ENCODE measurements around the gene SDK1.
A peak's percentile ranks its signal among the peaks of the same experiment; 100 is the strongest.

SDK1 gene

DNA sequence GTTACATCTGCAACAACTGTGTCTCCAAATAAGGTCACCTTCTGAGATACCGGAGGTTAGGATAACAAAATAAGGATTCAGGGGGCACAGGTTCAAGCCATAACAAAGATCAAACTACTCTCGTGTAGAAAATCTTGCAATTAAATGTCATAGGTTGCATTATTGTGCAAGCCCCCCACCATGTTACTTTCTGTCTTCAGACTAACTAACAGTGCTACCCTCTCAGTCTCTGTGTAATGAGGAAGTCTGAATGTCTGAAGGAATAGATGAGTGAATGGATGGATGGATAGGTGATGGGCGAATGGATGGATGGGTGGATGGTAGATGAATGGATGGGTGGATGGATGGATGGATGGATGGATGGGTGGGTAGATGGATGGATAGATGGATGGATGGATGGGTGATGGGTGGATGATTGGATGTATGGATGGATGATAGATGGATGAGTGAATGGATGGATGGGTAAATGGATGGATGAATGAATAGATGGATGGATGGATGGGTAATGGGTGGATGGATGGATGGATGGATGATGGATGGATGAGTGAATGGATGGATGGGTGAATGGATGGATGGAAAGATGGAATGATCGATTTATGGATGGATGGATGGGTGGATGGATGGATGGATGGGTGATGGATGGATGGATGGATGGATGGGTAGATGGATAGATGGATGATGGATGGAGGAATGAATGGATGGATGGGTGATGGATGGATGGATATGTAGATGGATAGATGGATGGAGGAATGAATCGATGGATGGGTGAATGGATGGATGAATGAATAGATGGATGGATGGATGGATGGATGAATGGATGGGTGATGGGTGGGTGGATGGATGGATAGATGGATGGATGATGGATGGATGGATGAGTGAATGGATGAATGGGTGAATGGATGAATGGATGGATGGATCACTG lies 823.8 kb downstream of the SDK1 start:
- DNase-seq, result no peak

DNA sequence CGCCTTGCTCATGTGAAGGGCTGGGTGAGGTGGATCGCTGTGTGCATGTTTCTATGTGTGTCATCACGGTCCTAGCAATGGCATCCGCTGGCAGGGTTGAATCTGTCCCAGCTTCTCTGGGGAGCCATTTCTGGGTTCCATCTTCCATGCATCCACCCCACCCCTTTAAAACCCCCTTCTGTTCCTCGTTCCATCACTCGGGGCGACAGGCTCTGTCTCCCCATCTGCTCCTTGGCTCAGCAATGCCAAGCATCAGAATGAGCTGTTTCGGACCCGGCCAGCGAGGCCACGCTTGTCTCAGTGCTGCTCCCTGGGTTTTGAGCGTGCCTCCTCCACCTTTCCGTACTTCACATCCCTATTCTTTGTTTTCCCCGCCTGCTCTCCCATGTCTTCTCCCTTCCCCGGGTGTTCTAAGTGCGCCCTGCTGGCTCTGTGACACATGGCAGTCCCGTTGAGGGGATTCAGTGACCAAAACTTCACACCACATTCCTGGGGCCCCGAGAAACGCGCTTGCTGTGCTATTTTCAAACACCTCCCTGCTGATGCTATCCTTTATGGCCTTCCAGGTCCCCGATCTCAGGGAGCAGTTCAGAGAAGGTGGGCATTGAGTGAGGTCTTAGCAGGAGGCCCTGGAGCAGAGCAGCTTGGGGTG lies 827.0 kb downstream of the SDK1 start:
- no peak for DNase-seq

DNA sequence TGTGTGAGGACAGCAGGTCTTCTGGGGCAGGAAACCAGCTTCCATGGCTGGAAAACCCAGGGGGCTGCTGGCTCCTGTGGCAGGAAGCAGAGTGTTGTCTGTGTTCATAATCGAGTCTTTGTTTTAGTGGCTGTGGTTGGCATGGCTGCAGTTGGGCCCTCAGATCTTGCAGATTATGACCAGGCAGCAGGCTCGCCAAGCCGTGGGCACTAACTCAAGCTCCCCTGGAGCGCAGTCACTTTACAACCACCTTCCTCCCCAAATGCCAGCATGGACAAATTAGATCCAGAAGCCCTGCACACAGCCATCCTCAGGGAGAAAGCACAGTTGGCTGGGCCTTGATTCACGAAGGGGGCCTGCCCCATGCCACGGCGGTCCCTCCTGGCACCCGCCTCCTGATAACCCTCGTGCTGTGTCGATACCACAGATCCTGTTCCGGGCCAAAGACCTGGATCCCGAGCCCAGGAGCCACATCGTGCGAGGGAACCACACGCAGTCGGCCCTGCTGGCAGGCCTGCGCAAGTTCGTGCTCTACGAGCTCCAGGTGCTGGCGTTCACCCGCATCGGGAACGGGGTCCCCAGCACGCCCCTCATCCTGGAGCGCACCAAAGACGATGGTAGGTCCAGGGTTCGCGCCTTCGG lies 828.5 kb downstream of the SDK1 start:
- peak; percentile 57 for DNase-seq

DNA sequence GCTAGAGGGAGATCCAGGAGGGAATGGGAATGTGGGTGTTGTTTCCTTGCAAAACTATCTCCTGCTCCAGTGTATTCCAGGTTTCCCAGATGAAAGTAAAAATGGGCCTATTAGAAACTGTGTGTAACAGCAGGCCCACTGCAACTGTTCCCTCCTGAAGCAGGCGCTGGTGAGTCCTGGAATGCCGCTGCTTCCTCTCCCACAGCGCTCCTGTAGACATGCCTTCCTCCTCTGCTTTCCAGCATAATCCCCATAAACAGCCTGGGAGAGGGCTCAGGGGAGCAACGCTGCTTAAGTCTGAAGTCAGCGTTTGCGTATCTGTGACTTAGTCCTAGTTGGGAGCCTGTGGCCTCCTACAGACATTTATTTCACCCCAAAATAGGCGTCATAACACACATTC lies 830.0 kb downstream of the SDK1 start:
- no peak for DNase-seq

DNA sequence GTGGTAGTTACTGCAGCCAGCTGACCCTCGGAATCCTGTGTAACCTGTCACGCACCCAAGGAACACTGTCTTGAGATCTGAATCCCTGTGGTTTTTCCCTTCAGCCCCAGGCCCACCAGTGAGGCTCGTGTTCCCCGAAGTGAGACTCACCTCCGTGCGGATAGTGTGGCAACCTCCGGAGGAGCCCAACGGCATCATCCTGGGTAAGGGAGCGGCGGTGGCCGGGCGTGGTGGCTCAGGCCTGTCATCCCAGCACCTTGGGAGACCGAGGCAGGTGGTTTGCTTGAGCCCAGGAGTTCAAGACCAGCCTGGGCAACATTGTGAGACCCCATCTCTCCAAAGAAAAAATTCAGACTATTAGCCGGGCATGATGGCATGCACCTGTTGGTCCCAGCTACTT lies 831.2 kb downstream of the SDK1 start:
- peak; percentile 45 for DNase-seq

DNA sequence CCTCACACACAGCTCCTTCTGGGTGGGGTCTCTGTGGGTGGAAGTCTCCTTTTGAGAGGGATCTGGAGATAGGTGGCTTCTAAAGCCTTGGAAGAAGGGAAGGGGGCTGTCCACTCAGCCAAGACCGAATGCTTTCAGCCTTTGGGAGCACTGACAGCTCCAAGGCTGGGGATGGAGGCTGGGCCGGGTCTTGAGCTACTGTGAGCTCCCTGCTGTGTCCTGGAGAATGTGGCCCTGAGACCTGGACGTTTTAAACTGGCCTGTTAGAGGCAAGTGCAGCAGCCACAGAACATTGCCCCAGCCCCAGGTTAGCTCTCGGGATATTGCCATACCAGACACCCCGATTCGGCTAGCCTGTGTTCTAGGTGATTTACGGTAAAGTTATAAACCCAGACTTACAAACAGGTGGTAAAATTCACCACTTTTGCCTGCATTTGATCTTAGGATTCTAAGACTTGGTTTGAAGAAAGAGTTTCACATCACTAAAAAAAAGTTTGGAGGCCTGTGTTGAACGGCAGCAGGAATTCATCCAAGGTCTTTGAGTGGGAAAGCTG lies 832.5 kb downstream of the SDK1 start:
- peak; percentile 33 for DNase-seq

DNA sequence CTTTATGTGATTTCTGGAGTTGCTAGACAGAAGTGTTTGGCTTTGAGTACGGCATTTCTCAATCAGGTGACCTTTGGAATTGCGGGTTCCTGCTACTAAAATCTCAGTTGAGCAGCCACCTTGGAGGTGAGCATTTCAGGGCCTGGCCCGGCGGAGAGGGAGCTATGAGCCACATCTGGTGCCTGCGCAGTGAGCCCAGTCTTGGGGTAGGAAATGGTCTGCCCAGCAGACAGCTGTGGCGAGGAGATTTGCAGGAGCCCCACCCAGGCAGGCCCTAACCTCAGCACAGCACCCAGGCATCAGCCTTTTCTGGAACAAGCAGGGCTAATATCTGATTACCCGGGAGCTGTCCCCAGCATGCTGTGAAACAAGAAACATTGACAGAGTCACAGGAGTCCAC lies 833.2 kb downstream of the SDK1 start:
- peak; percentile 3 for DNase-seq

DNA sequence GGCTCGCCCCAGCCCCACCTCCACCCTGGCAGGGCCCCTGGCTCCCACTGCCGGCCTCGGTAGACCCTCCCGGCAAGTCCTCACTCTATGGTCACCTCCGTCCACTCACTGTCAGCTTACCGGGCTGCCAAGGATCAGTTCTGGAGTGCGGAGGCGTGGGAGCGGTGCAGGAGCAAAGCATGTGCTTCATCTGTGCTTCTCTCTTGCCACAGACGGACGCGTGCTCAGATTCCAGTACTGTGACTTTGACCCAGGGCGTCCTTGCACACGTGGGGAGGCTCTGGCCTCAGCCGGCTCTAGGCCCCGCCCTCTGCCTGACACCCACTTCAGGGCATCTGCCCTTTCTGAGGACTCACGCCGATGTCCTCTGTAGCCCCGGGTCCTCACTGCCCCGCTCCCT lies 833.6 kb downstream of the SDK1 start:
- DNase-seq, result peak; percentile 36

DNA sequence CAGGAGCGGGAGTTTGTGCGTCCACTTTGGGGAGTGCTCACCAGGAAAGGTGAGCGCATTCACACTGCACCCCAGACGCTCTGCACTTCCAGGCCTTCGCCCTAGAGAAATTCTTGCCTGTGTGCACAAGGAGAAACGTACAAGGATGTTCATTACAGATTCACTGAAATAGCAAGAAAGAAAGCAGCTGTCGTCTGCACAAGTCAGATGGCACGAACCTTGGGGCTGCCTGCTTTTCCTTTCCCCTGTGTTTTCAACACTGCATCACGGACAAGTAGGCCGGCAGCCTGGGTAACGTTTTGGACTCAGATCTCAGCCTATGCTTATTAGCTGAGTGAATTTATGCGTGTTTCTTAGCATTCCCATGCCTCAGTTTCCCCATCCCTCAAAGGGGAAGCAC lies 834.2 kb downstream of the SDK1 start:
- peak; percentile 14 for DNase-seq

DNA sequence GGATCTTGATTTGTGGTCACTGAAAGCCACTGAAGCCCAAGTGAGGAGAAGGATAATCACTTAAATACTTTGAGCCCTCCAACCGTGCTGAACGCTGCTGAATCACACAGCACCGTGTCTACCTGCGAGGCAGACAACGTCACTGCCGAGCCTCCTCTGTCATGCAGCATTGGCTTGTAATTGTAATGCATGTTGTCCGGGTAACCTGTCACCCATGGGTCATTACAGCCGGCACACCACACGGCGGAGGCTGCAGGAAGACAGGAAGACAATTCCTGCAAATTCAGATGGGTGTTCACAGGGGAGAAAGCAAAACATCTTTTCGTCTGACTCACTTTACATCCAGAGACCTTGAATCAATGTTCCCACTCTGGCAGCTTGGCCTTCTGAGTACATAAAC lies 835.0 kb downstream of the SDK1 start:
- DNase-seq, result peak; percentile 38

DNA sequence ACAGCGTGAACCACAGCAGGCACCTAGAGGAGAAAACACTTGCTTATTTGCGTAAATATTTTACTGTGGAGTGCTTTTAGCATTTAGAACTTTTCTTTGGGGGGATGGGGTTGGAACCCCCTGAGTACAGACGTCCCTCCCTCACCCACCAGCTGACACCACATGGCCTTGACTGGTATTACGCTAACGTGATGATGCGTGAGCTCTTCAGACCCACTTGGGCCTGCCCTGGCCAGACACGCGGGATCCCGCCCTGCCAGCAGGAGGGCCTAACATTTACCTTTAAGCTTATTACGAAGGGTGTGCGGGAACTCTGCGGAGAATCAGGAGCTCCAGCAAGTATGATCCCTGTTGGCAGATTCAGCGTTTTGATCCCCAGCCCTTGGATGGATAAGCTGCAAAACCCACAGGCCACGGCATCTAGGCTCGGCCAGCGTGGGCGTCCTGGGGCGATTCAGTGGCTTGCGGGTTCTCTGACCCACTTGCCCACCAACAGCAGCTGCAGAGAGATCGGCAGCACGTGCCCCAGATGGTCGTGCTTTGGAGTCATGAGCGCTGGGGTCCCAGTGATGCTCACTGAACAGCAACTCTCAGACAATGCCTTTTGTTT lies 835.6 kb downstream of the SDK1 start:
- peak; percentile 43 for DNase-seq

DNA sequence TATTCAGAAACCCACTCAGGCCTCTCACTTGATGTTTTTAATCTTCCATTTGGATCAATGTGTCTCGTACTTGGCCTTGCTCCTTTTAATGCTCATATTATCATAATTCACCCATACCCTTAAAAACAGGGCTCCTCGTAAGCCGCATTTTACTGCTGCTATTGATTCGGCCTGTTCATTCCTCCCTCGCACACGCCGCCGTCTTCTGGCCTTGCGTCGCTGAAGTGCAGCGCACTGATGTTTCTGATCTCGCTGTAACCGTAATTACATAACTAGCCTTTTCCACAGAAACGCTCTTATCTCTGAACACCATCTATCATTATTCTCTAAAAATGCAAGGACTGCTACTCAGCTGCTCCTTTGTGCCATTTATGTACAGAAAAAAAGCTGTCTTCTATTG lies 836.5 kb downstream of the SDK1 start:
- DNase-seq, result no peak

DNA sequence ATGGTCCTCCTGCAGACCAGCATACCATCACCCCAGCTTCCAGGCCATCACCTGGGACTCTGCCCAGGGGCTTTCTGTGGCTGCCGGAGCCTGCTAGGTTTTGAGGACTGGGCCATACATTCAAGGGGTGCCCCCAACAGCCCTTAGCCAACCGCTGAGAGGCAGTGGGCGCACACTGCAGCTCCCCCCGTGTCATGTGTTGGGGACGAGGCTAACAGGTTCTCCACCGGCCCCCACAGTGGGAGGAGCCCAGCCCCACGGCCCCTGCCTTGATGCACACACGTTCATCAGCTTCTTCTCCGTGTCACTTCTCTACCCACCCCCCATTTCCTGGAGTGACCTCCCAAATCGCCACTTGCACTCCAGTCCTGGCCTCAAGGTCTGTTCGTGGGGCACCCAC lies 837.8 kb downstream of the SDK1 start:
- peak; percentile 47 for DNase-seq

DNA sequence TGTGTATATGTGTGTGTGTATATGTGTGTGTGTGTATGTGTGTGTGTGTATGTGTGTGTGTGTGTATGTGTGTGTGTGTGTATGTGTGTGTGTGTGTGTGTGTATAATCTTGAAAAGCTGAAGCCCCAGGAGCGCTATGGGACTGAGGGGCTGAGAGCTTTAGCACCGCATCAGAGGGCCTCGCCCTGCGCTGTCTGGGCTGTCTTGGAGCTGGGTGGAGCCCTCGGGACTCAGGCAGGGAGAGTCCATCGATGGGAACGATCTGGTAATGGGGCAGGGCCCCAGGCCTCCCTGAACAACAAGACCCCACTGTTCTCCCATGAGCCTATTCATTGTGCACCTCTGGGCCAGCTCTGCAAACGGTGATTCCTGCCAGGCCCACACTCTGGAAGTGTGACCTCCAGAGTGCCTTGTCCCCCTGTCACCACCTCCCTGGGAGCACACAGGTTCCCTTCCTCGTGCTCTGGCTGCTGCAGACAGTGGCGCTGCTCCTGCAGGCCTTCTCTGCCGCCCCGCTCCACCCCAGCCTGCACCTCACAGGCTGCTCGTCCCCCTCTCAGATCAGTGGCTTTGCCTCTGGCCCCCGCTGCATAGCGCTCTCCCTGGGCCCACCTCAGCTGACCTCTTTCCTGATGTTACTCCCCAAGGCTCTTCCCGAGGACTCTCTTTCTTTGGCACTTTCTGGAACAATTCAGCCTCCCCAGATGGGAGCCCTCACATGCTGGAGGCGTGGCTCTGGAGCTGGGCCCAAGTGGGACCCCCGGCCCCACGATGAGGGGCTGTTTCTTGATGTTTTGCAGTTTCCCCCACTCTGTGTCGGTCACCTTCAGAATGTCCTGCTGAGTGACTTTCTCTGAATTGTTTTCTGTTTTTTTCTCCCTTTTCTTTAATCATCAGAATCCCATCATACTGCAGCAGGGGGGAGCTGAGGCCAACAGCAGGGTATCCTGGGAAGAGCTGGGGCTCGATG lies 838.9 kb downstream of the SDK1 start:
- DNase-seq, result peak; percentile 37

DNA sequence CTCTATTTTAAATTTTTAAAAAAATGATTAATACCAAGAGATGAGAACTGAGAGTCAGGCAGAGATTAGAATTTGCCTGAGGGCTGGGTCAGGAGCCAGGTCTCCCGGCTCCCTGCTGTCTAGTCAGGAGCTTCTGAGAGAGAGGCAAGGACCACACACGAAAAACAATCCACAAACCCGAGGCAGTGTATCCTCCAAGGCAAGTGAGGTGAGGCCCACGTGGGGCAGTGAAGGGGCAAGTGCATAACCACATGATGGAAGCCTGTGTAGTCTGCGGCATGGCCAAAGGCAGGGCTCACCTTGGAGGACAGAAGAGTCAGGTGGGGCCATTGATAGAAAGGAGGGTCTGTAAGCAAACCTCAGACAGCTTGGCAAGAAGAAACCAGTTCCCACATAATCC lies 839.9 kb downstream of the SDK1 start:
- no peak for DNase-seq

DNA sequence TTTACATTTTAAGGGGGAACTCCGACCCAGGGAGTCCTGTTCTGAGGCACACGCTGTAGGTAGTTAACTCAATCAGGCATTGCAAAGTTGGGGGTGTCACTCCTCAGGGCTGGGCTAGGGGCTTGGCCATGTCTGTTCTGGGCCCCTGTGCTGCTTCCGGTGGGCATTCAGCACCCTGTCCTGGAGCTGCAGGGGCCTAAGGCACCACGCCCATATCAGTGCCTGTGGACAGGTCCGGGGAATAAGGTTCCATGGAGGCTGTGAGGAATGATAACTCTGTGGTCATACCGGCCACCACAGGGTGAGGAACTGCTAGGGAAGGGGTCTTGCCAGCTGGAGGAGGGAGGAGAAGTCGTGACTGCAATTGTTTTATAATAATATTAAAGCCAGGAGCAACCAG lies 842.0 kb downstream of the SDK1 start:
- no peak for DNase-seq

DNA sequence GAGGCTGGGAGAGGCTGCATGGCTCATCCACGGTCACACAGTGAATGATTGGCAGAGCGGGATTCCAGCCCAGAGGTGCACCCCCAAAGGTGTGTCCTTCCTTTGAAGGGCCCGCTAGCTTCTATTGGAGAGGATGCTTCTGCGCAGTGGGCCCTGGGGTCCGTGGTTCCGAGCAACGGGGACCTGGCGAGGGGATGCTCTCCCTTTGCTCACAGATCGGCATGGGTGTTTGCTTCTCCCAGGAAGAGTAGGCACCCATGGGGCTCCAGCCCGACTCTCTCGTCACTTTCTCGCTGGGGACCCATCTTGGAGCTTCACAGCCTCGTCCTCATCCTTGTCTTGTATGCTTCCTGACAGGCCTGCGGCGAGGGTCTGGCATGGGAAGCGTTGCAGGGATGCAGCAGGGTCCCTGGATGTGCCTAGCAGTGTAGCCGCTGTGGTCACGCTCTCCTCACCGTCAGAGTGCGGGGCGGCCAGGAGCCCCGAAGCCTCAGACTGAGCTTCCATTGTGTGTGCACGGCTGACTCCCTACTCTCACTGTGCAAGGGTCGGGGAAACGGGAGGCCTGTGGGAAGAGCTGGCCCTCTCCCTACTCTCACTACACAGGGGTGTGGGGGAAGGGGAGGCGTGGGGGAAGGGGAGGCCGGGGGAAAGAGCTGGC lies 842.6 kb downstream of the SDK1 start:
- DNase-seq, result no peak

DNA sequence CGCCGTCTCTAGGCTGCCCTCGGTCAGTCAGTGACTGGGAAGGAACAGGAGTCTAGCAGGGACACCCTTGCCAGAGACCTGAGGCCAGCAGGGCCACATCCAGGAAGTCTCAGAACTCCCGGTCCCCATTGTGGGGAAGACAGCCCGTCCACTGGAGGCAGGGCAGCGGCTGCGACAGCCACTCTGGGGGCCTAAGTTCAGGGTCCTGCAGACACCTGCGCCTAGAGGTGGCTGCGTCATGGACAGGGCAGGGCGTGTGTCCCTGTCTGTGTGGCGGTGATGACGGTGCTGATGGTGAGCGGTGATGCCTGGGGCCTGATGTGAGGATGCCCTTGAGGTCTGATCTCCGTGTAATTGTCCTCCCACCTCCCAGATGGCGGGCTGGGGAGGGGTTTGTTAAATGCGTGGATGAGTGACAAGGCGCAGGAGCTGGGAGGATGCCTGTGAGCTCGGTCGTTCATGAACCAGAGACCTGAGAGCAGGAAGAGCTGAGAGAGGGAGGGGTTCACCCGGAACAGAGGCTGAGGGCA lies 843.2 kb downstream of the SDK1 start:
- DNase-seq, result no peak

DNA sequence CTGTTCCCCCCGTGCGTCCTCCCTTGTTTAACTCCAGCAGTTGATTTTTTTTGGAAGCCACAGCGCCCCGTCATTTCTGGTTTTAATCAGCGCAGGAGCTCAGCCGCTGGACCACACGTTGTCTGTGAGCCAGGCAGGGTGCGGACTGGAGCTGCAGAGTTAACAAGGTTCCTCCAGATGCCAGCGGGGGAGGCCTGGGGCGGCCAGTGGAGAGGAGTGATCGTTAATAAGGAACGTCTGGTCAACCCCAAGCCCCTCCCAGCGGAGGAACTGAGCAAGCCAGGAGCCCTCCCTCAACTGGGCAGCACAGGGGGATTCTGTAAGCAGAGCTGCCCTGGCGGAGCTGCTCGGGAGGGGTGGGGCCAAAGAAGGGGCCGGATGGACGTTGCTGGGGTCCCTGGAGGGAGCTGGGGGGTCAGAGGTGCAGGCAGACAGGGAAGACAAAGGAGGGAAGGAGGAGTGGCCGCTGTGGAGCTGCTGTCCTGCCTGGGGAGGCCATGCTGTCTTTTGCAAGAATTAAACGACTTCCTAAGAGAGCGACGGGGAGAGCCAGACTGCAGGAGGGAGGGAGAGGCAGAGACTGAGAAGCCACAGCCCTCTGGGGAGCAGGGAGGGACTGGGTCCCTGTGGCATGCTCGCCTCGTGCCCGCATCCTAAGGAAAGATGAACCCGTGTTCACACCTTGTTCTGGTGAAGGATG lies 843.9 kb downstream of the SDK1 start:
- DNase-seq, result no peak

DNA sequence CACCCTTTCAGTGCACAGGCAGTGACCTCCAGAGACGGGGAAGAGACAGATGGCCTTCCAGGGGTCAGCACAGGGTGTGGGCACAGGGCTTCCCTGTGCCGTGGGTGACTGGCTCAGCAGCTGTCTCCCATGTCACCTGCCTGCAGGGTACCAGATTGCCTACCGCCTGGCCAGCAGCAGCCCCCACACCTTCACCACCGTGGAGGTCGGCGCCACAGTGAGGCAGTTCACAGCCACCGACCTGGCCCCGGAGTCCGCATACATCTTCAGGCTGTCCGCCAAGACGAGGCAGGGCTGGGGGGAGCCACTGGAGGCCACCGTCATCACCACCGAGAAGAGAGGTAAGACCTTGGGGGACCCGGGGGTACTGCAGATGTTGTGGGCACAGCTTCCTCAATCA lies 844.5 kb downstream of the SDK1 start:
- no peak for DNase-seq

All from activated effector memory CD4-positive, alpha-beta T cell treated with anti-CD3 and anti-CD28 coated beads, Interleukin-2, amount 50 U/mL, for 16 hours (primary cell).